NAMALWA (cell line): ENCODE data around the gene CLTC.
A peak's percentile ranks its signal among the peaks of the same experiment; 100 is the strongest.
"Not testable (repeated sequence)": the region's sequence is repeated elsewhere in the genome, so short reads cannot be mapped to it uniquely, and the experiment has no call there.

ENCODE experiments used
- DNase-seq: peaks from one replicate; pipeline ENCODE4 v3.0.0-alpha.2; 2015; ENCODE audit warnings: low spot score

CLTC gene

GRCh38 chr17:59634632-59635541 is 15.2 kb downstream of the CLTC start:
- no peak for DNase-seq

GRCh38 chr17:59637611-59638310 is 18.1 kb downstream of the CLTC start:
- DNase-seq, result no peak

- no peak for DNase-seq
Observed at GRCh38 chr17:59638553-59638952, 18.9 kb downstream of the CLTC start.

GRCh38 chr17:59641799-59642484 is 22.2 kb downstream of the CLTC start:
- peak; percentile 86 for DNase-seq

GRCh38 chr17:59642565-59642964 is 22.9 kb downstream of the CLTC start:
- DNase-seq, result no peak

- DNase-seq, result peak; percentile 75
Observed at GRCh38 chr17:59643159-59644140, 23.8 kb downstream of the CLTC start.

GRCh38 chr17:59647288-59647687 is 27.6 kb downstream of the CLTC start:
- DNase-seq, result no peak

- no peak for DNase-seq
Observed at GRCh38 chr17:59649886-59650285, 30.2 kb downstream of the CLTC start.

GRCh38 chr17:59650642-59651041 is 30.9 kb downstream of the CLTC start:
- no peak for DNase-seq

GRCh38 chr17:59651346-59651745 is 31.7 kb downstream of the CLTC start:
- DNase-seq, result no peak

- DNase-seq, result no peak
Observed at GRCh38 chr17:59652119-59652518, 32.4 kb downstream of the CLTC start.

- DNase-seq, result not testable (repeated sequence)
Observed at GRCh38 chr17:59656624-59657023, 36.9 kb downstream of the CLTC start.

- DNase-seq, result no peak
Observed at GRCh38 chr17:59666235-59666634, 46.5 kb downstream of the CLTC start.

- no peak for DNase-seq
Observed at GRCh38 chr17:59668816-59669215, 49.1 kb downstream of the CLTC start.

GRCh38 chr17:59669411-59669810 is 49.7 kb downstream of the CLTC start:
- no peak for DNase-seq

GRCh38 chr17:59669944-59670343 is 50.2 kb downstream of the CLTC start:
- DNase-seq, result no peak

- DNase-seq, result no peak
Observed at GRCh38 chr17:59671386-59671785, 51.7 kb downstream of the CLTC start.

- no peak for DNase-seq
Observed at GRCh38 chr17:59675231-59675630, 55.5 kb downstream of the CLTC start.

- no peak for DNase-seq
Observed at GRCh38 chr17:59676716-59677115, 57.0 kb downstream of the CLTC start.

- no peak for DNase-seq
Observed at GRCh38 chr17:59678918-59679317, 59.2 kb downstream of the CLTC start.

GRCh38 chr17:59680314-59680713 is 60.6 kb downstream of the CLTC start:
- no peak for DNase-seq
